HepG2 (cell line): ENCODE data around the gene LUZP1. TPM values are rescaled to one million over a fixed set of nuclear protein-coding genes. Genes with fewer than 3 reads are reported as not detected.

Experiments used
- KDM3A ChIP-seq: IDR thresholded peaks from 2 replicates; pipeline ENCODE4 v1.6.1; 2018; ENCODE audit warnings: low read depth, missing compliant biosample characterization
- MED1 ChIP-seq: sonication (generic); formaldehyde crosslinking; IDR thresholded peaks from 2 replicates; pipeline ENCODE4 v1.4.0; 2020; ENCODE audit warnings: missing genetic modification reagents
- MZF1 ChIP-seq: sonication (generic); formaldehyde crosslinking; IDR thresholded peaks from 2 replicates; pipeline ENCODE4 v1.8.1; 2023; ENCODE audit warnings: mild to moderate bottlenecking, missing genetic modification reagents, borderline replicate concordance
- SPEN ChIP-seq: sonication (generic); formaldehyde crosslinking; IDR thresholded peaks from 2 replicates; pipeline ENCODE4 v1.5.1; 2020; ENCODE audit warnings: low read depth, mild to moderate bottlenecking, missing genetic modification reagents
- ZFAT ChIP-seq: sonication (generic); formaldehyde crosslinking; conservative IDR thresholded peaks from 2 replicates; pipeline ENCODE4 v1.8.1; 2023; ENCODE audit warnings: missing genetic modification reagents, inconsistent platforms
- ZNF235 ChIP-seq: sonication (generic); formaldehyde crosslinking; IDR thresholded peaks from 2 replicates; pipeline ENCODE4 v1.8.1; 2023; ENCODE audit warnings: mild to moderate bottlenecking, missing genetic modification reagents, borderline replicate concordance
- ZNF451 ChIP-seq: sonication (generic); formaldehyde crosslinking; IDR thresholded peaks from 2 replicates; pipeline ENCODE4 v1.5.0; 2020; ENCODE audit warnings: mild to moderate bottlenecking, missing genetic modification reagents
- ZSCAN21 ChIP-seq: sonication (generic); formaldehyde crosslinking; IDR thresholded peaks from 2 replicates; pipeline ENCODE4 v1.8.0; 2022; ENCODE audit warnings: mild to moderate bottlenecking, missing genetic modification reagents, moderate library complexity, borderline replicate concordance
- polyA plus RNA-seq, 8 experiments: library from polyadenylated mRNA; depleted of rRNA in 3 of 8; stranded (reverse) in 7 of 8; unstranded in 1 of 8; fragments of >200 nt; fragmentation: Illumina TruSeq in 4 of 8; extraction: Trizol in 4 of 8; gene quantifications; 2 replicates each; pipeline versions ENCODE4 v1.2.1 to v1.2.3, GENCODE V29; 2011 to 2016; ENCODE audit warnings: low read depth in 4 of 8, missing spikeins in 1 of 8, mixed read lengths in 1 of 8; ENCODE audit not compliant: insufficient read depth in 1 of 8
- total RNA-seq, 5 experiments: library from RNA; depleted of rRNA; stranded (reverse); fragments of >200 nt; fragmentation: Illumina TruSeq; extraction: Trizol; gene quantifications; 2 replicates each; pipeline ENCODE4 v1.2.3, GENCODE V29; 2016; ENCODE audit warnings: low read depth in 1 of 5
- TF ChIP-seq, protein P1 (sequence below): sonication (generic); formaldehyde crosslinking; IDR thresholded peaks from 2 replicates; pipeline ENCODE4 v1.5.0; 2020; ENCODE audit warnings: mild to moderate bottlenecking, missing genetic modification reagents, borderline replicate concordance
- TF ChIP-seq, protein P2 (sequence below), 2 experiments: sonication (generic) in 1 of 2; formaldehyde crosslinking in 1 of 2; IDR thresholded peaks; 2 replicates each; pipeline versions ENCODE4 v1.4.0 to v1.6.1; 2016 to 2020; ENCODE audit warnings: borderline replicate concordance in 1 of 2, low read depth in 1 of 2, mild to moderate bottlenecking in 1 of 2, missing genetic modification reagents in 1 of 2
- TF ChIP-seq, protein P3 (sequence below): sonication (generic); formaldehyde crosslinking; conservative IDR thresholded peaks from 2 replicates; pipeline ENCODE4 v1.4.0; 2020; ENCODE audit warnings: missing genetic modification reagents
- TF ChIP-seq, protein P4 (sequence below): sonication (generic); formaldehyde crosslinking; IDR thresholded peaks from 2 replicates; pipeline ENCODE4 v1.4.0; 2020; ENCODE audit warnings: mild to moderate bottlenecking, missing genetic modification reagents, borderline replicate concordance

LUZP1 gene
- total and polyA plus RNA-seq, 2 of the 13 experiments (the other 11 are each of a cell fraction or from before 2014, with no cell fraction given) = 6.9 to 12.7 TPM

DNA sequence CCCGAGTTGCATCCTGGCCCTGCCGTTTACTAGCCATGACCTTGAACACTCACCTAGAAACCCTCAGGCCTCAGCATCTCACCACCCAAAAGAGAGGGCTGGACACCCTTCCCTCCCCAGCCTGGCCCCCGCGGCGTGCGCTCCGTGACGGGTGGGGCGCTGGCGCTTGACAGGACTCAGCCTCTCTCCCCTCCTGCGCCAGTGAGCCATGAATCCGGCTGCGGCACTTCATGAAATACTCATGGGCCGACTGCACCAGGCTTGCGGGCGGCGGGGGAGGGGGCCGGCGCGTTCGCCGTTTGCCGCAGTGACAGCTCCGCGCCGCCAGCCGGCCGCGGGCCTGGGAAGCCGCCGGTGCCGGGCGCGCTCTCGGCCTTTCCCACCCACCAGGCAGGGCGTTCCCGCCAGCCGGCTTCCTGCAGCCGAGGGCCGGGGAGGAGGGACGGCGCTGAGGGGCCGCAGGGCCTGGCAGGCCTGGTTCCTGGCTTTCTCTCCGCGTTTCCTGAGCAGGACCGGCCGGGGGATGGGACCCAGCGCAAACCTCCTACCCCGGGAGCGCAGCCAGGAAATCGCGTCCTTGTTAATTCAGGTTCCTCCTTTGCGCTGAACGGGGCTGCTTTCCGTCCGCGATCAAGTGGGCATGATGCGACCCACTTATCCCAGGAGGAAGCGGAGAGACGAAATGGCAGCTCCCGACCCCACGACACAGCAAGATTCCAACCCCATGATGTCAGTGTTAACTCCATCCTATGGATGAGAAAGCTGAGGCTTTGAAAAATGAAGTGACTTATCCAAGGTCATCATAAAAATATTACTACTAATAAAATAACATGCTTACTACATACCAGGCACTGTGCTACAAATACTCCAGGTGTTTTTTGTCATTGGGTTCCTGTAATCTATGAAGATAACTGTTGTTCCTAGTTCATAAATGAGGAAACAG lies 9.1 kb upstream of the LUZP1 start (continued):
- TF ChIP-seq, protein P1, sequence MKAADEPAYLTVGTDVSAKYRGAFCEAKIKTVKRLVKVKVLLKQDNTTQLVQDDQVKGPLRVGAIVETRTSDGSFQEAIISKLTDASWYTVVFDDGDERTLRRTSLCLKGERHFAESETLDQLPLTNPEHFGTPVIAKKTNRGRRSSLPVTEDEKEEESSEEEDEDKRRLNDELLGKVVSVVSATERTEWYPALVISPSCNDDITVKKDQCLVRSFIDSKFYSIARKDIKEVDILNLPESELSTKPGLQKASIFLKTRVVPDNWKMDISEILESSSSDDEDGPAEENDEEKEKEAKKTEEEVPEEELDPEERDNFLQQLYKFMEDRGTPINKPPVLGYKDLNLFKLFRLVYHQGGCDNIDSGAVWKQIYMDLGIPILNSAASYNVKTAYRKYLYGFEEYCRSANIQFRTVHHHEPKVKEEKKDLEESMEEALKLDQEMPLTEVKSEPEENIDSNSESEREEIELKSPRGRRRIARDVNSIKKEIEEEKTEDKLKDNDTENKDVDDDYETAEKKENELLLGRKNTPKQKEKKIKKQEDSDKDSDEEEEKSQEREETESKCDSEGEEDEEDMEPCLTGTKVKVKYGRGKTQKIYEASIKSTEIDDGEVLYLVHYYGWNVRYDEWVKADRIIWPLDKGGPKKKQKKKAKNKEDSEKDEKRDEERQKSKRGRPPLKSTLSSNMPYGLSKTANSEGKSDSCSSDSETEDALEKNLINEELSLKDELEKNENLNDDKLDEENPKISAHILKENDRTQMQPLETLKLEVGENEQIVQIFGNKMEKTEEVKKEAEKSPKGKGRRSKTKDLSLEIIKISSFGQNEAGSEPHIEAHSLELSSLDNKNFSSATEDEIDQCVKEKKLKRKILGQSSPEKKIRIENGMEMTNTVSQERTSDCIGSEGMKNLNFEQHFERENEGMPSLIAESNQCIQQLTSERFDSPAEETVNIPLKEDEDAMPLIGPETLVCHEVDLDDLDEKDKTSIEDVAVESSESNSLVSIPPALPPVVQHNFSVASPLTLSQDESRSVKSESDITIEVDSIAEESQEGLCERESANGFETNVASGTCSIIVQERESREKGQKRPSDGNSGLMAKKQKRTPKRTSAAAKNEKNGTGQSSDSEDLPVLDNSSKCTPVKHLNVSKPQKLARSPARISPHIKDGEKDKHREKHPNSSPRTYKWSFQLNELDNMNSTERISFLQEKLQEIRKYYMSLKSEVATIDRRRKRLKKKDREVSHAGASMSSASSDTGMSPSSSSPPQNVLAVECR (CRISPR knock-in tag) = peak; percentile 77
- TF ChIP-seq, protein P2, sequence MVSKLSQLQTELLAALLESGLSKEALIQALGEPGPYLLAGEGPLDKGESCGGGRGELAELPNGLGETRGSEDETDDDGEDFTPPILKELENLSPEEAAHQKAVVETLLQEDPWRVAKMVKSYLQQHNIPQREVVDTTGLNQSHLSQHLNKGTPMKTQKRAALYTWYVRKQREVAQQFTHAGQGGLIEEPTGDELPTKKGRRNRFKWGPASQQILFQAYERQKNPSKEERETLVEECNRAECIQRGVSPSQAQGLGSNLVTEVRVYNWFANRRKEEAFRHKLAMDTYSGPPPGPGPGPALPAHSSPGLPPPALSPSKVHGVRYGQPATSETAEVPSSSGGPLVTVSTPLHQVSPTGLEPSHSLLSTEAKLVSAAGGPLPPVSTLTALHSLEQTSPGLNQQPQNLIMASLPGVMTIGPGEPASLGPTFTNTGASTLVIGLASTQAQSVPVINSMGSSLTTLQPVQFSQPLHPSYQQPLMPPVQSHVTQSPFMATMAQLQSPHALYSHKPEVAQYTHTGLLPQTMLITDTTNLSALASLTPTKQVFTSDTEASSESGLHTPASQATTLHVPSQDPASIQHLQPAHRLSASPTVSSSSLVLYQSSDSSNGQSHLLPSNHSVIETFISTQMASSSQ (IDR thresholded peaks at IDR 0.05; ENCODE audit: low read depth) = no peak
- TF ChIP-seq, protein P2 (CRISPR knock-in tag; IDR thresholded peaks at IDR 0.05; ENCODE audit: borderline replicate concordance) = no peak
- TF ChIP-seq ZNF235 (CRISPR knock-in tag) (no peak), ZFAT (CRISPR knock-in tag) (no peak), MZF1 (no peak), KDM3A (CRISPR knock-in tag) (no peak), SPEN (CRISPR knock-in tag) (peak; percentile 69; the same call in 1 of the 2 replicates), ZSCAN21 (CRISPR knock-in tag) (peak; percentile 39; the same call in 1 of the 2 replicates), MED1 (CRISPR knock-in tag) (no peak), ZNF451 (CRISPR knock-in tag) (peak; percentile 88; the same call in 1 of the 2 replicates)
- TF ChIP-seq, protein P3, sequence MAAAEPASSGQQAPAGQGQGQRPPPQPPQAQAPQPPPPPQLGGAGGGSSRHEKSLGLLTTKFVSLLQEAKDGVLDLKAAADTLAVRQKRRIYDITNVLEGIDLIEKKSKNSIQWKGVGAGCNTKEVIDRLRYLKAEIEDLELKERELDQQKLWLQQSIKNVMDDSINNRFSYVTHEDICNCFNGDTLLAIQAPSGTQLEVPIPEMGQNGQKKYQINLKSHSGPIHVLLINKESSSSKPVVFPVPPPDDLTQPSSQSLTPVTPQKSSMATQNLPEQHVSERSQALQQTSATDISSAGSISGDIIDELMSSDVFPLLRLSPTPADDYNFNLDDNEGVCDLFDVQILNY (CRISPR knock-in tag) = peak; percentile 63; the same call in 1 of the 2 replicates
- TF ChIP-seq, protein P4, sequence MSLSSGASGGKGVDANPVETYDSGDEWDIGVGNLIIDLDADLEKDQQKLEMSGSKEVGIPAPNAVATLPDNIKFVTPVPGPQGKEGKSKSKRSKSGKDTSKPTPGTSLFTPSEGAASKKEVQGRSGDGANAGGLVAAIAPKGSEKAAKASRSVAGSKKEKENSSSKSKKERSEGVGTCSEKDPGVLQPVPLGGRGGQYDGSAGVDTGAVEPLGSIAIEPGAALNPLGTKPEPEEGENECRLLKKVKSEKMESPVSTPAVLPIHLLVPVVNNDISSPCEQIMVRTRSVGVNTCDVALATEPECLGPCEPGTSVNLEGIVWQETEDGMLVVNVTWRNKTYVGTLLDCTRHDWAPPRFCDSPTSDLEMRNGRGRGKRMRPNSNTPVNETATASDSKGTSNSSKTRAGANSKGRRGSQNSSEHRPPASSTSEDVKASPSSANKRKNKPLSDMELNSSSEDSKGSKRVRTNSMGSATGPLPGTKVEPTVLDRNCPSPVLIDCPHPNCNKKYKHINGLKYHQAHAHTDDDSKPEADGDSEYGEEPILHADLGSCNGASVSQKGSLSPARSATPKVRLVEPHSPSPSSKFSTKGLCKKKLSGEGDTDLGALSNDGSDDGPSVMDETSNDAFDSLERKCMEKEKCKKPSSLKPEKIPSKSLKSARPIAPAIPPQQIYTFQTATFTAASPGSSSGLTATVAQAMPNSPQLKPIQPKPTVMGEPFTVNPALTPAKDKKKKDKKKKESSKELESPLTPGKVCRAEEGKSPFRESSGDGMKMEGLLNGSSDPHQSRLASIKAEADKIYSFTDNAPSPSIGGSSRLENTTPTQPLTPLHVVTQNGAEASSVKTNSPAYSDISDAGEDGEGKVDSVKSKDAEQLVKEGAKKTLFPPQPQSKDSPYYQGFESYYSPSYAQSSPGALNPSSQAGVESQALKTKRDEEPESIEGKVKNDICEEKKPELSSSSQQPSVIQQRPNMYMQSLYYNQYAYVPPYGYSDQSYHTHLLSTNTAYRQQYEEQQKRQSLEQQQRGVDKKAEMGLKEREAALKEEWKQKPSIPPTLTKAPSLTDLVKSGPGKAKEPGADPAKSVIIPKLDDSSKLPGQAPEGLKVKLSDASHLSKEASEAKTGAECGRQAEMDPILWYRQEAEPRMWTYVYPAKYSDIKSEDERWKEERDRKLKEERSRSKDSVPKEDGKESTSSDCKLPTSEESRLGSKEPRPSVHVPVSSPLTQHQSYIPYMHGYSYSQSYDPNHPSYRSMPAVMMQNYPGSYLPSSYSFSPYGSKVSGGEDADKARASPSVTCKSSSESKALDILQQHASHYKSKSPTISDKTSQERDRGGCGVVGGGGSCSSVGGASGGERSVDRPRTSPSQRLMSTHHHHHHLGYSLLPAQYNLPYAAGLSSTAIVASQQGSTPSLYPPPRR = no peak
